CMK (cell line): ENCODE measurements around the gene CRMP1.
A peak's percentile ranks its signal among the peaks of the same experiment; 100 is the strongest.
"Not testable (repeated sequence)": the region's sequence is repeated elsewhere in the genome, so short reads cannot be mapped to it uniquely, and the experiment has no call there.

ENCODE experiments used
- DNase-seq: peaks from one replicate; pipeline ENCODE4 v3.0.0-alpha.2; 2010; ENCODE audit warnings: low read depth

The CRMP1 gene

GRCh38 chr4:5854929-5855328, 38.0 kb downstream of the CRMP1 start:
- DNase-seq = no peak

GRCh38 chr4:5852523-5853202, 40.2 kb downstream of the CRMP1 start:
- DNase-seq = no peak

GRCh38 chr4:5851637-5852301, 41.1 kb downstream of the CRMP1 start:
- DNase-seq = no peak

- DNase-seq = no peak
Observed at GRCh38 chr4:5845035-5845905, 47.6 kb downstream of the CRMP1 start.

- no peak for DNase-seq
Observed at GRCh38 chr4:5843573-5844530, 49.0 kb downstream of the CRMP1 start.

- no peak for DNase-seq
Observed at GRCh38 chr4:5842456-5842855, 50.4 kb downstream of the CRMP1 start.

GRCh38 chr4:5839751-5840674, 52.9 kb downstream of the CRMP1 start:
- DNase-seq = no peak

GRCh38 chr4:5839332-5839731, 53.6 kb downstream of the CRMP1 start:
- DNase-seq = no peak

- DNase-seq = not testable (repeated sequence)
Observed at GRCh38 chr4:5837483-5837882, 55.4 kb downstream of the CRMP1 start.

- DNase-seq = no peak
Observed at GRCh38 chr4:5836943-5837342, 55.9 kb downstream of the CRMP1 start.

GRCh38 chr4:5828005-5828391, 64.9 kb downstream of the CRMP1 start:
- no peak for DNase-seq

GRCh38 chr4:5827108-5828004, 65.5 kb downstream of the CRMP1 start:
- DNase-seq = no peak

- DNase-seq = no peak
Observed at GRCh38 chr4:5826437-5827107, 66.3 kb downstream of the CRMP1 start.

- DNase-seq = no peak
Observed at GRCh38 chr4:5825321-5826041, 67.4 kb downstream of the CRMP1 start.

- DNase-seq = peak; percentile 17
Observed at GRCh38 chr4:5824635-5825034, 68.3 kb downstream of the CRMP1 start.

- no peak for DNase-seq
Observed at GRCh38 chr4:5824227-5824626, 68.7 kb downstream of the CRMP1 start.

- DNase-seq = no peak
Observed at GRCh38 chr4:5823542-5824211, 69.2 kb downstream of the CRMP1 start.

- peak; percentile 5 for DNase-seq
Observed at GRCh38 chr4:5822619-5823018, 70.3 kb downstream of the CRMP1 start.
